GM10266 (cell line): ENCODE measurements around the gene CLCN6.
A peak's percentile ranks its signal among the peaks of the same experiment; 100 is the strongest.

Source experiments
- DNase-seq: peaks from one replicate; pipeline ENCODE4 v3.0.0; 2012; ENCODE audit errors: extremely low spot score
- CTCF ChIP-seq: IDR thresholded peaks from 2 replicates; pipeline ENCODE4 v1.5.1; 2012; ENCODE audit warnings: mild to moderate bottlenecking, low read depth; ENCODE audit not compliant: control insufficient read depth, insufficient read depth; ENCODE audit errors: missing control alignments

The CLCN6 gene

GRCh38 chr1:11784993-11785769 is 20.8 kb upstream of the CLCN6 start:
- DNase-seq: peak; percentile 82
- TF ChIP-seq CTCF: peak; percentile 87

GRCh38 chr1:11786168-11786567 is 19.8 kb upstream of the CLCN6 start:
- TF ChIP-seq CTCF: no peak
- DNase-seq: no peak

- TF ChIP-seq CTCF: no peak
- no peak for DNase-seq
These were observed 18.7 kb upstream of the CLCN6 start for GRCh38 chr1:11787251-11787803.

- DNase-seq: no peak
- TF ChIP-seq CTCF: no peak
These were observed 18.1 kb upstream of the CLCN6 start for GRCh38 chr1:11787804-11788436.

GRCh38 chr1:11788549-11789053 is 17.4 kb upstream of the CLCN6 start:
- DNase-seq: no peak
- no peak for TF ChIP-seq CTCF

GRCh38 chr1:11789126-11790067 is 16.6 kb upstream of the CLCN6 start:
- DNase-seq: no peak
- TF ChIP-seq CTCF: no peak
